HG03558 (cell line): ENCODE measurements around the gene GPD1L.
"Not testable (repeated sequence)": the region's sequence is repeated elsewhere in the genome, so short reads cannot be mapped to it uniquely, and the experiment has no call there.

Experiments
- ATAC-seq: cut with Tn5 transposase; IDR thresholded peaks from one replicate; pipeline ENCODE4 v1.9.1; 2021; ENCODE audit warnings: moderate number of reproducible peaks; ENCODE audit not compliant: unreplicated experiment; ENCODE audit errors: extremely low read depth

GPD1L gene

DNA sequence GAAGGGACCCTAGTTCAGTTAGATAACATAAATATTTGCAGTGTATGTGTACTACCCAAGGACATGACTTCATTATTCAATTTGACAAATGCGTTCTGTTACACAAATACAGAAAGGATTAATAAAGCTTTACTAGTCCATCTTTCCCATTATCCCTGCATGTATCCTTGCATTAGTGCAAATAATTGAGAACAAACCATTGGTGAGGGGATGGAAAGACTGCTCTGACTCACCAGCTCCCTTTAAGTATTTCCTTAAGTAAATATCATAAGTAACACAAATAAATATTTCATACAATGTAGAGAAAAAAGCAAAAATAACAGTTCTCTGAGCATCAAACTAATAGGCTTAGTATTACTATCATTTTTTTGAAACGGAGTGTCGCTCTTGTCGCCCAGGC lies 1.9 kb upstream of the GPD1L start:
- no peak for ATAC-seq

DNA sequence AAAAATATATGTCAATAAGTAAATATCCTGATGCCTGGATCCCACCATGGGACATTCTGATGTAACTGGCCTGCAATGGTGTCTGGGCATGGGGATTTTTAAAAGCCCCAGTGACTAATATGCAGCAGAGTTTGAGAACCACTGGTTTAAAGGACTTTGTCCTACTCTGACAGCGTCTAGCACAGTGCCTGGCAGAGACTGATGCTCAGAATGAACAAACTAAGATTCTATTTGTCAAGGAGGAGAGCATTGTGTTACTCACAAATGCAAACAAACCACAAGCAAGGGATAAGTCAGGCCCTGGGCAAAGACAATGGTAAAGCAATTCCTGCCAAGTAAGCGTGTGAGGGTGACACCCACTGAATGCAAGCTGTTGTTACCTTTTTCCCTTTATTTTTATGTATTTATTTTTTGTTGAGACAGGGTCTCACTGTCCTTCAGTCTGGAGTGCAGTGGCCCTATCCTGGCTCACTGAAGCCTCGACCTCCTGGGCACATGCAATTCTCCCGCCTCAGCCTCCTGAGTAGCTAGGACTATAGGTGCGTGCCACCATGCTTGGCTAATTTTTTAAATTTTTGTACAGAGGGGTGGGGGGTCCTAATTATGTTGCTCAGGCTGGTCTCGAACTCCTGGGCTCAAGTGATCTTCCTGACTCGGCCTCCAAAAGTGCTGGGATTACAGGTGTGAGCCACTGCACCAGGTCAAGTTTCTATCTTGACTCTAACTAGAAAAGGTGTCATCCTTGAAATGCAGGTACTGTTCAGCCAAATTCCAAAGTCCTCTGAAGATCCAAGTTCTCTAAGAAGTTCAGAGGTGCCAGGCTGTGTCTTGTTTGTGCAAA lies 909 bp upstream of the GPD1L start:
- no peak for ATAC-seq

DNA sequence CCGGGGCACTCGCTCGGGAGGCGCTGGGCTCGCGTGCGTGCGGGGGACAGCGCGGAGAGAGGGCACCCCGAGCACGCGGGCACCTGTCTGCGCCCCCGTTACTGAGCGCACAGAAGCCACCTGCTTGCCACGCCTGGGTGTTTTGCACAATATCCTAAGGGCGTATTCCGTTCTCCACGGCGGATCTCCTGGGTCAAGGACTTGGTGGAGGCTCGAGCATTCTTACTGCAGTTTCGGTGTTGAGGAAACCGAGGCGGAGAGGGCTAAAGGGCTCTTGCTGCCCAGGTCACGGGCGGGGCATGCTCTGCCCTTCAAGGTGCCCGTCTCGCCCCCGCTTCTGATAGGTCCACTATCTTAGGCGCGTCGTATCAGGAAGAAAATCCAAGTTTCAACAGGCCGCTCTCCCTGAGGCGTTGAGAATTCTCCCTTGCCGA lies 526 bp downstream of the GPD1L start:
- ATAC-seq: no peak

DNA sequence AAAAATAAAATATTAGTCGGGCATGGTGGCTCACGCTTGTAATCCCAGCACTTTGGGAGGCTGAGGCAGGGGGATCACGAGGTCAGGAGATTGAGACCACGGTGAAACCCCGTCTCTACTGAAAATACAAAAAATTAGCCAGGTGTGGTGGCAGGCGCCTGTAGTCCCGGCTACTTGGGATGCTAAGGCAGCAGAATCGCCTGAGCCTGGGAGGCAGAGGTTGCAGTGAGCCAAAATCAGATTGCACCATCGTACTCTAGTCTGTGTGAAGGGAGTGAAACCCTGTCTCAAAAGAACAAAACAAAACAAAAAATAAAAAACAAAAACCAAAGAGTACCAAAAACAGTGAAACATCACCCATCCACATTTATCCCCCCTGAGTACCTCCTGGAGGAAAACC lies 1.8 kb downstream of the GPD1L start:
- ATAC-seq: not testable (repeated sequence)

DNA sequence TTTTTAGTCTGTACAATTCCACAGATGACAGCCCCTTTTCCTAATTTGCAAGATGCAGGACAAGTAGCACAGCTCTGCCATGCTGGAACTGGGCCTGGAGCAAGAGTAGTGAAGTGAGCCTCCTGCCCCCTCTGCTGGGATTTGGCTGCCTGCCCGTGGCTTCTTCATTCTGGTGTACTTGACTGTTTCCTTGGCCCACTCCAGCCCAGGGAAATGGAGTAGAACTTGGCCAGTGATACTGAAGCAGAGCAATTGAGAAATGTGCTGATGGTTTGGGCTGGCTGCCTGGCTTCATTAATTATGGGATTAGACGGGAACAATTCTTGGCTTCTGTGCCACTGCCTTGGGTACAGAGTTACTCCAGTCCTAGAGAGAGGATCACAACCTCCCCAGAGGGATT lies 2.8 kb downstream of the GPD1L start:
- ATAC-seq: no peak

DNA sequence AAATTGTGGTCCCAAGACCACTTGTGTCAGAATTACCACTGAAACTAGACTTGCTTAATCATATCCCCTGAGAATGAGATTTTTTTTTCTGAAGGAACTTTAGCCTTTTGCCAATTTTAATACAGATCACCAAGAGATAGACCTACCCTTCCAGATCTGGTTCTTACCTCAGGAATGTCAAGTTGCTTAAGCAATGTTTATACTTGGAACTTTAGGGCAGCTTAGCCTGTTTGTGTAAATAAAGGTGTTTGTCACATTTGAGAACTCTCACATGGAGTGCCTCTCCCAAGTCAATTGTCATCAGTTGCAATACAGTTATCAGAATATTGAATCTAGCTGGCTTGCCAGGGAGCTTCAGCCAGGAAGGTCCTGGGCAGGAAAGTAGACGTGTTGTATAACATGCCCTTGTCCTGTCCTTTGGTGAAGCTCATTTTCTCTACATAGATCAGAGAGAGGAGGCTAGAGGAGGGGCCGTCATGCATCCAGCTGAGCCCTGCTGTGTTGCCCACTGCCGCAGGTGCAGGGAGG lies 3.9 kb downstream of the GPD1L start:
- ATAC-seq: no peak

DNA sequence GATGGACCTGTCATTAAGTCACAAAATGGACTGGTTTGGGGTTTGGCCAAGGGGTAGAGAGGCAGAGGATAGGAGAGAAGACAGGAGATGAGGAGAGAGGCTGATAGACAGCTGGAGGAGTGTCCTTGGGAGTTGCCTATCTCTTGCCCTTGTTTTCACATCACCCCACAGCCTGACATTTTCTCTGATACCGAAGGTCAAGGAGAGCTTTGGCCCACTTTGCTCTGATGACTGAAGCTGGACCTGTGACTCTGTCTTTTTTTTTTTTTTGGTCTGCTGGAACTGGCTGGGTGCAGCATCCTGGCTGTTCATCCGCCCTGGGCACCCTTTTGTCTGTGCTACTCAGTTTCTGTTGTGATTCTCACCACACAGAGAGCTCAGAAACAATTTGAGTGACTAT lies 5.1 kb downstream of the GPD1L start:
- no peak for ATAC-seq

DNA sequence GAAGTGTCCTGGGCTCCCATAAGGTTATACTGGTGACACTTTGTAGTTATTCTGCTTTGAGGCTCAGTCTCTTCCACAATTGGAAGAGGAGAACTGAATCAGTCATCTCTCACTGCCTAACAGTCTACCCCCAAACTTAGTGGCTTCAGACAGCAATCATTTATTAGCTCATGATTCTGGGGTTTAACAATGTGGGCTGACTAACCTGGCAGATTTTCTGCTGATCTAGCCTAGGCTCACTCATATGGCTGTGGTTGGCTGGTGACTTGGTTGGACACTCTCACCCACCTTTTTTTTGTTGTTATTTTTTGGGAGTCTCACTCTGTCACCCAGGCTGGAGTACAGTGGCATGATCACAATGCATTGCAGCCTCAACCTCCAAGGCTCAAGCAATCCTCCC lies 7.1 kb downstream of the GPD1L start:
- ATAC-seq: no peak

DNA sequence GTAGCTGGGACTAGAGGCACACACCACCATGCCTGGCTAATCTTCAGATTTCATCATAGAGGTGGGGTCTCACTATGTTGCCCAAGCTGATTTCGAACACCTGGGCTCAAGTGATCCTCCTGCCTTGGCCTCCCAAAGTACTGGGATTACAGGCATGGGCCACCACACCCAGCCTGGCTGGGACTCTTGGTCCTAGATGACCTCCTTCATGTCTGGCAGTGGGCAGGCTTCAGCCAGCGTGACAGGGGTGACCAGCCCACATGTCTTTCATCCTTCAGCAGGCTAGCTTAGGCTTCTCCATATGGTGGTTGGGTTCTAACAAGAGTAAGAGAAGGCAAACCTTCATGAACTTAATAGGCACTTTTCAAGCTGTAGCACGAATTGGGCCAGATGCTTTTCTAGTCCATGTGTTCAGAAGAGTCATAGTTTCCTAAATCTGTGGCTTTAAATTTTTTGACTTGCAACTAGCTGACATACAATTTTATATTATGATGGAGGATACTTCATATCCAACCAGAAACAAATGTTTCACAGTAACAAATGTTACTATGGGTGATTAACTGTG lies 7.6 kb downstream of the GPD1L start:
- ATAC-seq: no peak

DNA sequence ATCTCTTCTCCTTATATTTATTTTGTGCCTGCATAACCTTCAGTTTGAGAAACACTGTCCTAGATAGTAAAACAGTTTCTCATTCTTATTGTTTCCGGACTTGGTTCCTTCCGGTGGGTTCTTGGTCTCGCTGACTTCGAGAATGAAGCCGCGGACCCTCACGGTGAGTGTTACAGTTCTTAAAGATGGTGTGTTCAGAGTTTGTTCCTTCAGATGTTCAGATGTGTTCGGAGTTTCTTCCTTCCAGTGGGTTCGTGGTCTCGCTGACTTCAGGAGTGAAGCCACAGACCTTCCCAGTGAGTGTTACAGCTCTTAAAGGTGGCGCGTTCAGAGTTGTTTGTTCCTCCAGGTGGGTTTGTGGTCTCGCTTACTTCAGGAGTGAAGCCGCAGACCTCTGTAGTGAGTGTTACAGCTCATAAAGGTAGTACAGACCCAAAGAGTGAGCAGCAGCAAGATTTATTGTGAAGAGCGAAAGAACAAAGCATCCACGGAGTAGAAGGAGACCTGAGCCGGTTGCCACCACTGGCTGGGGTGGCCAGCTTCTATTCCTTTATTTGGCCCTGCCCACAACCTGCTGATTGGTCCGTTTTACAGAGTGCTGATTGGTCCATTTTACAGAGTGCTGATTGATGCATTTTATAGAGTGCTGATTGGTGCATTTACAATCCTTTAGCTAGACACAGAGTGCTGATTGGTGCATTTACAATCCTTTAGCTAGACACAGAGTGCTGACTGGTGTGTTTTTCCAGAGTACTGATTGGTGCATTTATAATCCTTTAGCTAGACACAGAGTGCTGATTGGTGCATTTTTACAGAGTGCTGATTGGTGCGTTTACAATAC lies 8.3 kb downstream of the GPD1L start:
- not testable (repeated sequence) for ATAC-seq

DNA sequence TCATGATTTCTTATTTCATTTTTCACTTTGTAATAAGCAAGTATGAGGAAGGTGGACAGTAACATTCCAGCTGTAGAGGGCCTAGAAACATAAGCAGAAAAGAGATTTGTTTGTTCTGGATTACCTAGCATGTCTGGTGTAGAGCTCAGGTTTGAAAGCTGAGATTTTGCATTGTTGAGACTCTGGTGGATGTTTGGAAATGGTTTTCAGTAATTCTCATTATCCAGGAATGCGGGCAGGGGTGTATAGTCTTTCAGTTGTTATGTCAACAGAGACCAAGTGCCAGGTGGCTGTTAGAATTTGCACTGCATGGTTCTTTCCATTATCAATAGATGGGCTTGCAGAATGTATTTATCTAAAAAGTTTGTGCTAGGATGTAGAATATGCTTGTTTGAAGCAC lies 10.9 kb downstream of the GPD1L start:
- ATAC-seq: no peak

DNA sequence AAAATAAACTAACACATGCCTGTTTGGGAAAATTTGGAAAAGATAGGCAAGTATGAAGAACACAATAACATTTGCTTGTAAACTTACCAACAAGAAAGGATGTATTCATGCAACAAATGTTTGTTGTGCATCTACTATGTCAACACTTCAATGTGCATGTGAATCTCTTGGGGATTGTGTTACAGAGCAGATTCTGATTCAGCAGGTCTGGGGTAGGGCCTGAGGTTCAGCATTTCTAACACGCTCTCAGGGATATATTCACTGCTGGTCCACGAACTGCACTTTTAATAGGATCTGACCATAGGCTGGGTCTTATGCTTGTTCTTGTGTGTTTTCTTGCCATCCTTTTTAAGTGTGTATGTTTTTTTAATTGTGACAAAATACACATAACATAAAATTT lies 11.8 kb downstream of the GPD1L start:
- ATAC-seq: no peak

DNA sequence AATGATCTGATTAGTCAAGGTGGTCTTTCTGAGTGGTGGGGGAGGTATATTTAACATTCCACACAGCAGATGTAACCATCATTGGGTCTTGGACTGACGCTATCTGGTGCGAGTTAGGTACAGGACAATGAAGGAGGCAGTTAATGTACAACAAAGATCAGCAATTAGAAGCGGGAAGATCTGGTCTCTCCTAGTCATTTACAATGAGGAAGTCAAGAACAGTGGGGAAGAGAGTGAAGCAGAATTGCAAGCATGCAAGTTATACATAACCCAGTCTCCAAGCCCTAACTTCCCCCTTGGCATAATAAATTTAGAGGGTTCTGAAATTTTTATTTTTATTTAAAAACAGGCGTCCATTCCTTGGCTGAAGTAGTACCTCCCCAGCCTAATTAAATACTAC lies 14.1 kb downstream of the GPD1L start:
- ATAC-seq: no peak

DNA sequence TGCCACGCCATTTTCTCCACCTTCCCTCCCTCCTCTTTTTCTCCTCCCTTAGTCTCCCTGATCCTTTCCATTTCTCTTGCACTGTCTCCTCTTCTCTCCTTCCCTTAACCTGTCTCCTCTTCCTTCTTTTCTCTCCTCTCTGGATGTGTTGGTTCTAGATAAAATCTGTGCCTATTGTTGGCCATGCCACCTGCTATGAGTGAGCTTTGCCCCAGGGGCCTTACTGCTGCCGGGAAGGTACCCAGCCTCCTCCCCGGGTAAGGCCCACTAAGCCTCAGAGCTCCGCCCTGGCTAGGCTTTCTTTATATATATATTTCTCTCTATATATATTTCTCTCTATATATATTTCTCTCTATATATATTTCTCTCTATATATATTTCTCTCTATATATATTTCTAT lies 14.7 kb downstream of the GPD1L start:
- no peak for ATAC-seq

DNA sequence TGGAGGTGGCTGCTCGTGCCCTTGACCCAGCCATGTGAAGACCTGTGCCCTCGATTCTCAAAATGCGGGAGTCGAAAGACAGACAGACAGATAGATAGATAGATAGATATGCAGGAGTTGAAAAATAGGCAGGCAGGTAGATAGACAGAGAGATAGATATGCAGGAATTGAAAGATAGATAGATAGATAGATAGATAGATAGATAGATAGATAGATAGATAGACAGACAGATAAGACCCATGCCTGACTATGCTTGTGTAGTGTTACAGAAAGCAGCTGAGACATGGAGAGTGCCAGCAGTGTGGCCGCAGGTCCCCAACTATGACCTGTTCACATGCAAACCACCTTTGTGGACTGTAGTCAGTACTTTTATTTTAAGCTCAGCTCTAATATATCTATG lies 17.2 kb downstream of the GPD1L start:
- ATAC-seq: no peak

DNA sequence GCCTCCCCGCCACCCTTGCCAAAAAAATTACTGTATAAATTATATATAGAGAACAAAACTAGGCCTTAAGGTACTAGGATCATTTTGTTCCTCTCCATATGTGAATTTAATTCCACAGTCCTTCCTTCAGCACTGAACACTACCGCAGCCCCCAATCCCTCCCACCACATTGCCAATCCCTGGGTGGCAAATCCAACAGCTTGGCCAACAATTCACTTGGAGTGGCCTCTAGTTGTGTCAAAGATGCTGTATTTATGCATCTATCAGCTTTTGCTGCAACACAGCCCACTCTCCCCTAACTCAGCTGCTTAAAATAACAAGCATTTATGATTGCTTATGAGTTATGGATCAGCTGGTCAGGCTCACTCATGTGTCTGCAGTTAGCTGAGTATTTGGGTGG lies 18.6 kb downstream of the GPD1L start:
- ATAC-seq: no peak

DNA sequence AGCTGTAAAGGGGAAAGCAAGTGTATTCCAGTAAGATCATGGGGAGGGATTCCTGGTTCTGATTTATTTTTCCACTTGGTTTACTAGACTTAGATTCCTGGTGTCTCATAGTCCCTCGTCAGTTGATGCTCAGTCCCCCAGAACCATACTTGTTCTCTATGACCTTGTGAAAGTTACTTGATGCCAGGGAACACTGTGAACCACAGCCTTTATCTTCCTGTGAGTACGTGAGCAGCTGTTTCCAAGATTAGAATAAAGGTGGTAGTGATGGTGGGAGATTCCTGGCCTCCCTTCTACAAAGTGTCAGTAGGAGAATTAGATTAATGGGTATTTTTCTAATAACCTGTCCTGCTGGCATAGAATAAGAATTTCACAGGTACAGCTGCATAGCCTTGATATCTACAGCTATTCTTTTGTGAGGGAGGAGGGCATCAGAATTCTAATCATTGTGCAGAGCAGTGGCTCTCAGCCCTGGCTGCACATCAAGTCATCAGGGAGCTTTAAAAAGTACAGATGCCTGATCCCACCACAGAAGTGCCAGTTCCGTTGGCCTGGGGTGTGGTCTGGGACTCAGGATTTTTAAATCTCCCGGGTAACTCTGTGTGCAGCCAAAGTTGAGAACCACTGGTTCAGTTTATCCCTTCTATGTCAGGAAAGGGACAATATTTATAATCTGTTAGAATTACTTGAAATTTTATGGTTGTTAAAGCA lies 20.0 kb downstream of the GPD1L start:
- ATAC-seq: no peak

DNA sequence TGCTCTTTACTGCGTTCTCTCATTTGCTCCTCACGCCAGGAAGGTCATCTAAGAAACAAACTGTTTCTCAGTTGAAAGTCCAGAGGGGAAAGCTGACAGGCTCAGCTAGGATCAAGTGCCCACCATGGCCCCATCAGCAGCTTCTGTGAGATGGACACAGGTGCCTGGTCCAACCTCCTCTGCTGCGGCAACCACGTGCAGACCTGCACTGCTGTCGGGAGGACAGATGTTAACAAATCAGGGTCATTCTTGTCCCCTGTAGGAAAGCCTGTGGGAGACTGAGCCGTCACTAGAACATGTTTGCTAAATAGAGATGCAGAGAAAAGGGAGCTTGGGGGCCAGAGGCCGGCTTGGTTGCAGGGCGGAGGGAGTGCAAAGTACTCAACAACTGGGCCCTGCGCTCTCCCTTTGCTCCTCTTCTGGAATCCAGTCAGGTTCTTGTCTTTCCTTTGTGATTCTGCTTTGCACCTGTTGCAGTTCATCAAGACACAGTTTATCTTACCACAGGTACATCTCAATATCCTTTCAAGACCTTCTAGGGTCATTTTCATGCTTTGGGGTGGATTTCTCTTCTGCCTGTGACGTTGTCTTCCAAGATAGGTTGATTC lies 20.9 kb downstream of the GPD1L start:
- ATAC-seq: no peak

DNA sequence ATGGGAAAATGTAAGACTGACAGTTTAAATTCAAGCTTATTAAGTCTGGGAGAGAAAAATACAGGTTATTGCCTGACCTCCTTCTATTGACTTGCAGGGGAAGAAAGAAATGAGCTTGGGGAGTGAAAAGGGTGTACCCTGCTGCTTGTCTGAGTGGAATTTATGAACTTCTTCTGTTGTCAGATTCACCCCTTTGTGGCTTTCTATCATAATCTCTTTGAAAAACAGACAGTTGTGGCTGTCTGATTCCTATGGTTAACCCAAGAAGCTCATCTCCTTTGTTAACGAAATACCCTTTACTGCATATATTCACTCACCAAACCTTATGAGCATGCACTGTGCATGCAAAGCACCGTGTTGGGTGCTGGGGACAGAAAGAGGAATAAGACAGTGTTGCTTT lies 22.5 kb downstream of the GPD1L start:
- ATAC-seq: no peak

DNA sequence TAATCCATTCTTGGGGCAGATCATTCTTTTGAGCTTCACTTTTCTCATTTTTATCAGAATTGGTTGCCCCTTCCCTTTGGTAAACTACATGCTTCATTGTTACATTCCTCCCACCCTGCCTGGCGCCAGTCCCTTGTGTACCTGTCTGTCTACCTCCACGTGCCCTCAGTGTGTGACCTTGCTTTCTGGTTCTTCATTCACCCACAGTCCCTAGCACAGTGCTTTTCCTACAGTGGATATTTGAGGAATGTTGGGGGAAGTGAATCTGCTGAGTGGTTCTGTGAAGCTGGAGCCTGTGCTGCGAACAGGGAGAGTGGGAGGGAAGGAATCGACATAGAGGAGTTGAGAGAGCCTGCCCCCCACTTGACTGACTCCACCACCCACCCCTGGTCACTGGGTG lies 23.4 kb downstream of the GPD1L start:
- ATAC-seq: no peak
